Astrocyte (in vitro differentiated cells and primary cell): ENCODE measurements around the gene INPP4B.

Experiments used
- CTCF ChIP-seq: IDR thresholded peaks from 2 replicates; pipeline ENCODE4 v1.5.1; 2011; ENCODE audit warnings: low read depth, mild to moderate bottlenecking, inconsistent platforms, low read length, moderate library complexity; ENCODE audit not compliant: insufficient read depth
- EZH2 ChIP-seq: IDR thresholded peaks from 2 replicates; pipeline ENCODE4 v1.6.1; 2012; ENCODE audit warnings: mild to moderate bottlenecking, low read length, inconsistent platforms; ENCODE audit not compliant: insufficient read depth

DNA sequence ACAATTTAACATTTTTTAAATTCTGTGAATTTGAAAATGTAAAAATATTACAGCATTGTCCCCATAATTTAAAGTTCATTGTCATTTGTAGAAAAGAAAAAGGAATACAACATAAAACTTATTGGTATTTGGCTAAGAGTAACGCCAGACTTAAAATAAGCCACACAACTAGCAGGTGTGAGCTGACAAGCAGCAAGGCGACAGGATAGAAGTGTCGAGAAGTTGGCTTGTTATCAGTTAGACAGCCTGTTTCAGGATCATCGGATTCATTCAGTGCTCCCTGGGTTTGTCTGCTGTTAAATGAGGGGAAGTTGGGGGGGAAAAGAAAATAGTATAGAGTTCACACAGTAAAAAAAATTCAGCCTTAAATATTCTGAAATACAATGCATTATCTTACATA, 816.1 kb downstream of the INPP4B start:
- TF ChIP-seq CTCF (no peak), EZH2 (no peak)
